Right cardiac atrium (tissue), 5 donors: ENCODE data around the gene TMEM47. TPM values are rescaled to one million over a fixed set of nuclear protein-coding genes. Genes with fewer than 3 reads are reported as not detected.

Experiments
- ATAC-seq, 2 donors: fragments of 200-7000 bp; cut with Tn5 transposase; one replicate each; pipeline versions ENCODE4 v1.8.0 to v1.9.1; 2020; ENCODE audit warnings: moderate library complexity in 2 of 2, mild to moderate bottlenecking in 1 of 2
- DNase-seq, 3 donors: peaks; one replicate each; pipeline ENCODE4 v3.0.0-alpha.2; 2020
- H3K27ac ChIP-seq: one replicate; pipeline ENCODE4 v1.5.1; 2013; ENCODE audit warnings: mild to moderate bottlenecking, low read length, control low read depth, moderate library complexity
- H3K27me3 ChIP-seq: one replicate; pipeline ENCODE4 v1.6.1; 2013; ENCODE audit not compliant: control insufficient read depth, insufficient read depth
- H3K4me1 ChIP-seq: one replicate; pipeline ENCODE4 v1.6.1; 2013; ENCODE audit warnings: low read length; ENCODE audit not compliant: control insufficient read depth, insufficient read depth
- H3K4me3 ChIP-seq: one replicate; pipeline ENCODE4 v1.5.1; 2013; ENCODE audit warnings: low read length, control low read depth
- H3K9me3 ChIP-seq: one replicate; pipeline ENCODE4 v1.6.1; 2013; ENCODE audit warnings: low read length; ENCODE audit not compliant: control insufficient read depth
- WGBS: extraction: QIAGEN DNeasy Blood & Tissue Kit; methylation state at CpG from one replicate; pipeline ENCODE4 v1.1.7; 2013; 5-methylcytosine and 5-hydroxymethylcytosine counted together
- intact Hi-C, 4 donors: fragments of 100-400 bp; cut with DNase I; formaldehyde crosslinking; loops; one replicate each; pipeline versions ENCODE4 v1.11.0 to v1.14.0; 2022 to 2023
- polyA plus RNA-seq: library from polyadenylated mRNA; stranded (reverse); fragments of 200-250 nt; gene quantifications from one replicate; pipeline ENCODE4 v1.2.3, GENCODE V29; 2013
- total RNA-seq, 4 donors: library from RNA; stranded (reverse); fragmentation: NEBNext Ultra II Directional; extraction: Animal tissue kit (Norgen Biotek cat#: 25700); gene quantifications; one replicate each; pipeline ENCODE4 v1.2.1, GENCODE V29; 2021
- donor health status: healthy with polysubstance abuse.
- donor health status: DM: no; HTN: yes; CAD: no.
- donor health status: DM: no; HTN: no; CAD: no.
- donor health status: DM: no; HTN: yes; CAD: no; lungs with severe emphysema.
- donor health status: DM: yes; HTN: yes; CAD: no.

Gene TMEM47
- total and polyA plus RNA-seq, 5 donors = 29.4 to 44.9 (median 40.7) TPM

DNA sequence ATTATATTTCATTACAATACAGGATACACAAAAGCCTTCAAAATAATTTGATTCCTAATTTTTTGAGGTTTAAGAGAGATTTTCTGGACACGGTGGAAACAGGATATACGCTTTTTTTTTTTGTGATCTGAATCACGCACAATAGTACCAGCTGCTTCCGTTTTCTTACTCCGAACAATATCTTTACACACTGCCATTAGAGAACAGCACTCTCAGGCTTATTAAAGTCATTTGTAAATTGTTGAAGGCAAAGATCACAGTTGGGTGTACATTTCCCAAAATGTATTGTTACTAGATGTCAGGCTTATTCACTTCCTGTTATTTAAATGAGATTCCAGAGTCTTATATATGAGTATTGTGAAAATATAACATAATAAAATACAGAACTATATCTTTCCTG is 71.5 kb downstream of the TMEM47 start:
- ATAC-seq = no peak
- Histone ChIP-seq H3K27me3 (no peaks in the 10 kb centered on the region), H3K27ac (no peak overlapping the region), H3K4me3 (no peak overlapping the region), H3K9me3 (no peaks in the 10 kb centered on the region), H3K4me1 (no peaks in the 10 kb centered on the region)
- intact Hi-C loops = no loop called here
- 50% methylated on average over 5 of the region's 5 CpGs for WGBS
- no peak for DNase-seq

- Histone ChIP-seq H3K4me1 (no peaks in the 10 kb centered on the region), H3K9me3 (no peaks in the 10 kb centered on the region), H3K27ac (no peak overlapping the region), H3K4me3 (no peak overlapping the region), H3K27me3 (no peaks in the 10 kb centered on the region)
- ATAC-seq (no peak), DNase-seq (no peak)
- WGBS = 77% methylated on average over 1 of the region's 1 CpG
- intact Hi-C loops = no loop called here
Observed at GRCh38 chrX:34584781-34585180, 72.3 kb downstream of the TMEM47 start.

DNA sequence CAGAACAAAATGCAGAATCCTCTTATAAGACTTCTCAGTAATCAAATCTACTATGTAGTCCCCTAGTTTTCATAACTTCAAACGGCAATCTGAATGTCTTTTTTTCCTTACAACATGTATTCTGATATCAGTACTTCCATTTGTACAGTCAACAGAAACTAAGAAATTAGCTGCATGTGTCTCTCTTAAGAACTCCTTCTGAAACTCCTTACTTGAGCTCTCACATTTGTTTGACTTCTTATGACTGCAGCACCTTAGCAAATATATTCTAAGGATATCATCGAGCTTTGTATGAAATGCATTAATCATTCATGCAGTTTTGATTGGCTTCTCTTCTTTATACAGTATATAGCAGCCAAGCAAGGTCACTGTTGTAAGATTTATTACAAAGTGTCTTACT is 77.0 kb downstream of the TMEM47 start:
- ATAC-seq (no peak), DNase-seq (no peak)
- intact Hi-C loops = no loop called here
- Histone ChIP-seq H3K27ac (no peak overlapping the region), H3K4me1 (no peaks in the 10 kb centered on the region), H3K4me3 (no peak overlapping the region), H3K9me3 (no peaks in the 10 kb centered on the region), H3K27me3 (no peaks in the 10 kb centered on the region)
- 57% methylated on average over 2 of the region's 2 CpGs for WGBS

DNA sequence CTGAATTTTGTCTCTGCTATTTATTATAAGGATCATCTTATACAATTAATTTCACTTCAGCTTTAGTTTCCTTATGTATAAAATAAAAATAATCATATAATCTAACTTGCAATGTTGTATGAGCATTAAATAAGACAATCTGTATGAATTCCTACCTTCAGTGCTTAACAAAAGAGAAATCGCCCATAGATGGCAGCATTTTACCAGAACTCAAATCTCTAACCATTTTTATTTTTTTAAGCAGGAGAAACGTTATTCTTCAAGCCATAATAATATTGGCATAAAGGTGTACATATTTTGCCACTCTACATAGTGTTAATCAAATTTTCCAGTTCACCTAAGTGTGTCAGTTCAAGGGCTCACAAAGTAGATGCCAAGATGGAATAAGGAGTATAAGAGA is 78.8 kb downstream of the TMEM47 start:
- intact Hi-C loops = no loop called here
- Histone ChIP-seq H3K27ac (no peak overlapping the region), H3K4me1 (no peaks in the 10 kb centered on the region), H3K27me3 (no peaks in the 10 kb centered on the region), H3K9me3 (no peaks in the 10 kb centered on the region), H3K4me3 (no peak overlapping the region)
- DNase-seq = no peak
- WGBS = 5% methylated on average over 2 of the region's 2 CpGs
- ATAC-seq = no peak
